ENCODE results near the gene MRPL21. TPM values are rescaled to one million over a fixed set of nuclear protein-coding genes. Genes with fewer than 3 reads are reported as not detected.
A peak's percentile ranks its signal among the peaks of the same experiment; 100 is the strongest.

MRPL21 gene
- total and polyA plus RNA-seq, 9 of the 15 experiments (the other 6 are each of a cell fraction or from before 2014, with no cell fraction given), result 196 to 618 (median 232) TPM

DNA sequence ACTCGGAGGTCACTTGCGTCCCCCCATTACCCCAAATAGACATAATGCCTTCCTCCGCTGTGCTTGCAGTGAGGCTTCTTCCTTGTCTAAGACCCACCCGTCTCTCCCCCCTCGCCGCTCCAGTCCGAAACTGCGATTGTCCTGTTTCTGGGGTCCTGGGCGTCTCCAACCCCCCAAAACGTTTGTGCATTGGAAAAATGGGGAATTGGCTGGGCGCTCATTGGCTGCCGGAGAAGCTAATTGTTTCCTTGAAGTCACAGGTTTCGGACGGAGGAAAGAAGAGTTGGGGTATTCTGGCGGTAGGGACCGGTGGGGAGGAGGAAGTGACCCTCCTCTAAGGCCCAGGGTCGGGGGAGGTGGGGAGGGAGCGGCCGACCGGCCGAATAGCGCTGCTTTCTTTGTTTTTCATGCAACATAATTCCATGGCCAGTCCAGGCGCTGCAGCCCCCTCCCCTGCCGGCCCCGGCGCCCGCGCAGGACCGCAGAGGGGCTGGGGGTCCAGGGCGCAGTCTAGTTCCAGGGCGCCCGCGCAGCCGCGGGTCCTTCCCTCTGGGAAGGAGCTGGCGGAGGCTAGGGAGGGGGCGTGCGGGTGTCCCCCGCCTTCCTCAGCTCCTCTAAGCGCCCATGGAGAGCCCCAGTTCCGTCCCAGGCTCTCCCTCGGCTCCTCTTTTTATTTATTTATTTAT lies 49.2 kb downstream of the MRPL21 start:
- intact Hi-C loops (cut with micrococcal nuclease) (no loop called here), in situ Hi-C loops (cut with MboI) (no loop called here)
- BruUV-seq (replicated peaks), result no TSS peak
- peaks cover 0 to 8% of the 10 kb centered on the region in 2 experiments; a peak in 2 of 5 replicates for H3K27me3 ChIP-seq (ENCODE audit: control insufficient read depth in 2 of 2, insufficient read depth in 2 of 2, low read length in 2 of 2)
- peak; percentile 14; the same call in 1 of the 2 replicates for TF ChIP-seq ZBTB7A (IDR thresholded peaks at IDR 0.05; ENCODE audit: borderline replicate concordance, control insufficient read depth, low read depth, low read length)
- no peak for TF ChIP-seq ZNF76 (CRISPR knock-in tag; IDR thresholded peaks at IDR 0.05; ENCODE audit: borderline replicate concordance)
- peak; percentile 2; the same call in 1 of the 2 replicates for TF ChIP-seq POLR2G (IDR thresholded peaks at IDR 0.05; ENCODE audit: low read depth, low read length)
- no peak for TF ChIP-seq ESRRA (IDR thresholded peaks at IDR 0.05; ENCODE audit: borderline replicate concordance, low read depth)
- TF ChIP-seq ZNF79 (CRISPR knock-in tag; IDR thresholded peaks at IDR 0.05; ENCODE audit: low read depth), result no peak
- no peak for TF ChIP-seq ZNF408 (CRISPR knock-in tag; IDR thresholded peaks at IDR 0.05; ENCODE audit: low read depth)
- no peak for DNase-seq (ENCODE audit: extremely low read depth in 1 of 4, low spot score in 3 of 4)
- H3K9me1 ChIP-seq (ENCODE audit: control insufficient read depth, insufficient read depth, low read length), result no peaks in the 10 kb centered on the region
- ChIA-PET POLR2A (interaction anchor here (0.7 kb wide), 1 partner anchor 239 kb away, joined by 3 read pairs; no protein-coding TSS in a partner anchor), CTCF (ENCODE audit: low intra/inter-chr PET ratio) (no interaction called here)
- H3K9me3 ChIP-seq (replicated peaks; ENCODE audit: control insufficient read depth, insufficient read depth, low read depth, low read length), result no peaks in the 10 kb centered on the region
- no peaks in the 10 kb centered on the region for H3K36me3 ChIP-seq (ENCODE audit: control insufficient read depth, insufficient read depth, low read length)
- FAIRE-seq, result no peak
- H3K27ac ChIP-seq (ENCODE audit: extremely low read depth, low read depth, low read length), result no peak overlapping the region
- no peaks in the 10 kb centered on the region for H3K79me2 ChIP-seq (ENCODE audit: control insufficient read depth, insufficient read depth, low read length)
- no peak overlapping the region for H2AFZ ChIP-seq (ENCODE audit: low read depth, low read length)
- no peak overlapping the region; a peak in 1 of 4 replicates for H3K9ac ChIP-seq (ENCODE audit: insufficient read depth in 1 of 2, low read depth in 2 of 2, low read length in 2 of 2)
- no peak overlapping the region for H3K4me3 ChIP-seq
- peaks cover 14 to 22% of the 10 kb centered on the region in 2 experiments for H3K4me1 ChIP-seq (replicated peaks in 1 of 2; ENCODE audit: control insufficient read depth in 2 of 2, insufficient read depth in 2 of 2, low read length in 2 of 2)
- no peak for ATAC-seq
- no peaks in the 10 kb centered on the region for H4K20me1 ChIP-seq (replicated peaks; ENCODE audit: control insufficient read depth, insufficient read depth, low read length)
- no peak overlapping the region for H3K4me2 ChIP-seq (ENCODE audit: insufficient read depth, low read length)
- 42% methylated on average over 25 of the region's 42 CpGs for WGBS (ENCODE audit: insufficient coverage, low coverage, missing lambda C conversion rate)

All from K562 (cell line).